Hematopoietic multipotent progenitor cell treated with erythropoietin and hydrocortisone succinate and interleukin-3 and kit ligand, for 15 days (in vitro differentiated cells): Measurements from ENCODE around the gene TMEM35B.
"Not testable (repeated sequence)": the region's sequence is repeated elsewhere in the genome, so short reads cannot be mapped to it uniquely, and the experiment has no call there.

ENCODE experiments used
- DNase-seq: peaks from one replicate; pipeline ENCODE4 v3.0.0-alpha.2; 2015; ENCODE audit warnings: low spot score

The TMEM35B gene

DNA sequence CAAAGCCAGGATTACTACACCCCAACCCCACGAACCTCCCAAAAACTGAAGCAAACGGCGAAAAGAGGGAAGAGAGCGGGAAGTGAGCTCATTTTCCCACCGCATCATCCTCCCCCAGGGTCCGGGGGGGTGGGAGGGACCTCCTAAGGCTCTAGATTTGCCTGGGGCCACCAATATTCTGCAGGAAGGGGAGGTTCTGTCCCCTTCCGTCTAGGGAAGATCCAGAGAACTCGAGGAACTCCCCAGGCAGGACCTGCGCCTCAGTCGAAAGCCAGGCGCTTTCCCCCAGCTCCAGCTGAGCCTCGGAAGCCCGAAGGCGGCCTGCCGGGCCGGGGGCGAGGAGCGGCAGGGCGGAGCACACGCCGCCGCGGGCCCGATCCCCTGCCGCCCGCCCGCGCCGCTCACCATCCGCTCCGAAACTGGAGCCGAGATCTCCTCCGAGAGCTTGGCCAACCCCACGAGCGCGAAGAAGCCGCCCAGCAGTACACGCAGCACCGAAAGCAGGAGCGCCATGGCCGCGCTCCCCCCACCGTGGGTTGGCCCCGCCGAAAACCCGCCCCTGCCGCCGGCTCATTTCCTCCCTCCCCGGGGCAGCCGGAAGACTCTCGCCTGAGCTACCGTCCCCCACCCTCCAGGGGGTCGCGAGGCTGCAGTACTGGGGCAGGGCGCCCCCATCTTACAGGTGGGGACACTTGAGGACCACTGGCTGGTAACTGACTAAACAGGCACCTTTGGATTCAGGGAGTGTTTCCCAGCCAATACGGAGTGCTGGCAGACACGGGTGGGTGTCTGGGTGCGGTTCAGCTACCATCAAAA is at the start of gene TMEM35B:
Gene TMEM35B (minus strand): TSS at position 555 of the 816 bp plus-strand sequence. CDS start 42 bp downstream, at position 513.
- DNase-seq, result peak; percentile 38

DNA sequence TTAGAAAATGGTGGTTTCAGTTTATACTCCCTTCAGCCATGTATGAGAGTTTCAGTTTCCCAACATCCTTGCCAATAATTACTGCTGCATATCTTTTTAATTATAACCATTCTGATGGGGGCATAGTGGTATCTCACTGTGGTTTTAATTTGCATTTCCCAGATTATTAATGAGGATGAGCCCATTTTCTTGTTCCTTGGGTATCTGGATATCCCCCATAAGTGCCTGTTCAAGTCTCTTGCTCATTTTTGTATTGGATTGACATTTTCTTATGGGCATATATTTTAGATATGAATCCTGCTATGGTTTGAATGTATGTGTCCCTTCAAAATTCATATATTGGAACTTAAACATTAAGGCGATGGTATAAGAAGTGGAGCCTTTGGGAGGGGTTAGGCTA is 48.2 kb upstream of the TMEM35B start:
- DNase-seq, result no peak

DNA sequence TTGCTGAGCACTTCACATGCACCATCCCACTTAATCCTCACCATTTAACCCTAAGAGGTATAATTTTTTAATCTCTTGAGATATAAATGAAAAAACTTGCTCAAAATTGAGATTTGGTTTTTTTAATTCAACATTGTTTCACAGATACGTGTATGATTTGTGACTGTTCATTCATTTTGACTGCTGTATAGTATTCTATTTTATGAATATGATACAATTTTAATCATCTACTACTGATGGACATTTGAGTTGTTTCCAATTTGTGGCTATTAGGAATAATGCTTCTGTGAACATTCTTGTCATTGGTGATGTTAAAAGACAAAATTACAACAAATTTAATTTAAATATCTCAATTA is 47.2 kb upstream of the TMEM35B start:
- DNase-seq, result no peak

DNA sequence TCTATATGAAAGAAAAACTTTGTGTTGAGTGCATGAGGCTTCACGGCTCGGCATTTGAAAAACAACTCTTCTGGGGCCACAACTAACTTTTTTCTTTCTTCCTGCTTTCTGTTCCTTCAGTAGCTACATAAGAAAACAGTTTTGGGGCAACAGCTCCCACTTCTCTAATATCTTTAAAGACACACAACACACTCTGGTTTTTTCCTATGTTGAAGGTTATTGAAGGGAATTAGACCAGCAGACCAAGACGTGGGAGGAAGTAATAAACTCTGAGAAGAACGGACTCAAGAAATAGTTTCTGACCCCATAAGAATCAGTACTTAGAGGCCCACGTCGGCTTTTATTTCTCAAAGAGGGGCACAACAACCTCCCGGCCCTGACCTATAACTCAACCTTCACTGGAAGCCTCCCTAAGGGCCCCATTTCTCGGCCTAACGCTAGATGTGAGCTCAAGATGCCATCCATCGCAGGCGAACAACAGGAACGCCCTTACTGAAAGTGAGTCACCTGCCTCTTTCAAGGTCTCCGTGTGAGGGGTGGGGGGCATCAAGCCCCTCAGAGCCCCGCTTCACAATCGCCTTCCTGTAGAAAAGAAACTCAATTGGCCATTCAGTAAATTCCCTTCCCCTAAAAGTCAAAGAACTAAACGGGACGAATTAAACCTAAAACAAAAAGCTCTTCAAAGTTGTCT is 45.8 kb upstream of the TMEM35B start:
- peak; percentile 58 for DNase-seq

DNA sequence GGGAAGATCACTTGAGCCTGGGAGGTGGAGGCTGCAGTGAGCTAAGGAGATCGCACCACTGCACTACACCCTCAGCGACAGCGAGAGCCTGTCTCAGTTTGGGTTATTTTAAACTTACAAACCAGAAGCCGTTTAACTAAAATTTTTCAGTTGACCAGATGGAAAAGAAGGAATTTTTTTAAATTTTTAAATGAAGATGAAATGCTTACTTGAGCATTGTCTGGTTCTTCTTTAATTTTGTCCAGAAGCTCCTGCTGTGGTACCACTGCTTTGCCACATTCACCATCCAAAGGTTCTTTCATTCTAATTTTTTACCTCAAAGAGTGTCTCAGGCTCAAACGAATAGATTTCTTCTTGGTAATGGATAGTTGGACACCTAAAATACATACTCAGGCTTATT is 45.2 kb upstream of the TMEM35B start:
- DNase-seq, result peak; percentile 15

DNA sequence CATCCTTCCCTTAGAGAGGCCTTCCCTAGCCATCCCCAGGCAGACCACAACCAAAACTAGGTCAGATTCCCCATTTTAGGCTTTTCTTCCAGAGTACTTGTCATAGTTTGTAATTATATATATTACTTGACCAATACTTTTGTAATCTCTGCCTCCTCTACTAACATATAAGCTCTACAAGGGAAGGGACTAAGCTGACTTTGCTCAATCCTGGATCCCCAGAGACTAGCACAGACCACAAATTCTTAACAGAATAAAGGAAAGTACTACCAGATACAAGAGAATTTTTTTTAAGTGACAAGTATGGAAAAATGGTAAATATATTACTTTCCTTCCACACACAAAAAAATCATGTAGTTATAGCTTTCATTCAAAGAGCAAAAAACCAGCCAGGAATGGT is 44.6 kb upstream of the TMEM35B start:
- no peak for DNase-seq

DNA sequence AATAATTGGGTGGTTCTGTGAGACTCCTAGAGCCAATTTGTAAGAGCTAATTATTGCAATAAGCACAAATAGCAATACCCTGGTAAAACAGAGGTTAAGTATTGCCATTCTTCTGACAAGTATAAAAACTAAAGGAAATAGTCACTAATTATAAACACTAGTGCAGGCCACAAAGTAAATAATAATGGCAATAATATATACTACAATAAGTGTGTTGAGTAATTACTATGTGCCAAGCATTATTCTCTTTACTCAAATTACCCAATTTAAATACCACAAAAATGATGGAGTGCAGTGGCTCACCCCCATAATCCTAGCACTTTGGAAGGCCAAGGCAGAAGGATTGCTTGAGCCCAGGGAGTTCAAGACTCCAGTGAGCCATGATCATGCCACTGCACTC is 31.3 kb upstream of the TMEM35B start:
- DNase-seq, result no peak

DNA sequence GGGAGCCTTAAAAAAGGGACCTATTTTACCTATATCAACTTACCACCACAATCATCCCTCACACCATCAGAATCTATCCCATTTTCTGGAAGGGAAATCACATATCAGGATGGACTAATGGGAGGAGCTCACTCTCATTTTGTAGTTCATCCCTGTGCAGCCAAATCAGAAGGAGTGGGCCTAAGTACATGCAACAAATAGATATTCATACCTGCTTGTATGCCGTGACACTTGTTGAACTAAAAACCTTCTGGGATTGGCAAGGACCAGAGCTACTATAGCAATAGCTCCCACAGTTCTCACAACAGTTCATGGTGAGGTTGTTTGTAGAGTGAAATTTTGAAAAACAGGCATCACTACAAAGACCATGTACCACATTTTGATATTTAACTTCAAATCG is 29.3 kb upstream of the TMEM35B start:
- DNase-seq, result no peak

DNA sequence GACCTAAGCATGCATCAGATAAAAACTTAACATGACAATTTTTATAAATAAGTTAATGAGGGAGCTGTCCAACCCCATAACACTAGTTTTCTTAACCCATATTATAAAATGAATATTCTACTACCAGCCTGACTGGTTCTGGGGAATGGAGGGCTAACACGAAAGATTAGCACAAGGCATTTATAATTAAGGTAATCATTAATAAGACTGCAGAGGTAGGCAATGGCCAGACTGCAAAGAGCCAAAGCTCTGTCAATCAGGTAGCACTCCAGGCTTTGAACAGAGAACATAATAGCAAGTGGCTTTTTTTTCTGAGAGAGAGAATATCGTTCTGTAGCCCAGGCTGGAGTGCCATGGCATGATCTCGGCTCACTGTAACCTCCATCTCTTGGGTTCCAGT is 20.6 kb upstream of the TMEM35B start:
- DNase-seq, result no peak

DNA sequence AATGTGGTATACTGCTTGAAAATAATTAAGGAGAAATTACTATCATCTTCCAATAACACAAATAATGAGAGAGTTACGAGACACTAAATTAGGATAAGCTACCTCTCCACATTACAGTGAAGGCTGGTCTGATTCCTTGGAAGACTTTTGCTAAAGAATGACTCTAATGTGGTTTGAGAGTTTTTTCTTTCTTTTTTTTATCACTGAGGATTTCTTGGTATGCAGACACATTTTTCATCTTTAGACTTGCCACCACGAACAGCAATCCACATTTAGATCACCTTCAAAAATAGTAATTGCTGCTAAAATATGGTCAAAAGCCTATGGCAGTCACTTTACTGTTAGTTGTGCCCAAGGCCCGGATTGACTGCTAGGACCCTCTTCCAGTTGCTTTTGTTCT is 16.6 kb upstream of the TMEM35B start:
- no peak for DNase-seq

DNA sequence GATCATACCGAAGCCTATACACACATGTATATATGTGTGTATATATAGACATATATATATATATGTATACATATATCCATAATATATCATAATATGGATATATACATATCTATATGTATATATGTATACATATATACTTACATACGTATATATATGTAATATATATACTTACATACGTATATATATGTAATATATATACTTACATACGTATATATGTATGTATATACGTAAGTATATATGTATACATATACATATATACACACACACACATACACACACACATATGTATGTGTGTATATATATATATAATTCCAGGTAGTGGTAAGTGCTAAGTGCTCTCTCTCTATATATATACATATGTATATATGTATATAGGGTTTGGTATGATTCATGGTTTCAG is 9.7 kb upstream of the TMEM35B start:
- no peak for DNase-seq

DNA sequence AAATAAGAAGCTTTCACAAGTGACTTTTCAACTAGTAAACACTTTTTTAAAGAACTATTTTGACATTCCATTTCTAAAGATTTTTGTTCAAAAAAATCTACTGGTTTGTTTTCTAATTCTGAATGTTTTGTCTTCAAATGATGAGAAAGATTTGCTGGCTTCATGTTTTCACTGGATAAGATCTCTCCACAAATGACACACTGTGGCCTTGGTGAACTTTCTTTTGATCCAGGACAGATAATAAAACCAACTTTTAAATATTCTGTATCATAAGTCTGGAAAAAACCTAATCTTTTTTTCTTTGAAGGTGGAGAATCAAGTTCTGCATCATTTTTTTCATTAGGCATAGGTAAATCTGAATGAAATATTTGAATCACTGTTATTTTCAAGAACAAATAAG is 3.4 kb upstream of the TMEM35B start:
- DNase-seq, result no peak

DNA sequence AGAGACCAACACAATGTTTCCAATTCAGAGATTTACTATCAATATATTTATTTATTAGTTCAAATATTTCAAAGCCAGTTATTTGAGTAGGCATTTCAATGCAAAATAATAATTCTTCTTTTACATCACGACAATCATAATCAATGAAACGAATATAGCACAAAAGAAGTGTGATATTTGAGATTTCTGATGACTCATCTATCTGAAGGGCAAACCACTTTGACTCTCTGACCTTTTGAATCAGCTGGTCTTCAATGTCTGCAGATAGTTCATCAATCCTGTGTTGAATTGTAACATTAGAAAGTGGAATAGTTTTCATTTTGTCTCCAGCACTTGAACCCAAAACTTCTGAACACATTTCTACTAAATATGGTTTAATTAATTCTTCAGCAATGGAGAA is 3.0 kb upstream of the TMEM35B start:
- no peak for DNase-seq

DNA sequence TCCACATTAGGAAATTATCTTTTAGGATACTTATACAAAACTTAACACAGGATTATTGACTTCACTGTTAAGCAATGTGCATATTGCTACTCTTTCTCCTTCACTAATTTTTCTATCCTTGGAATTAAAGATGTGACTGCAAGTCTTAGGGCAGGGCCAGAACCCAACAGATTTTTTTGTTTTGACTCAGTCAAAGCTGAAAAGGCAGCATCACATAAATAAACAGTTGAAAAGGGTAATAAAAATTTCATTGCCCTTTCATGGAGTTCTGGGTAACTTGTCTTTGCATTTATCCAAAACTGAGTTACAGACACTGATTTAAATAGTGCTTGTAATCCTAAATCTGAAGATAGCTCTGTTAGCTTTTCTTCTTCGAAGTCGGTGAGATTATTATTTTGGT is 1.9 kb upstream of the TMEM35B start:
- DNase-seq, result no peak

DNA sequence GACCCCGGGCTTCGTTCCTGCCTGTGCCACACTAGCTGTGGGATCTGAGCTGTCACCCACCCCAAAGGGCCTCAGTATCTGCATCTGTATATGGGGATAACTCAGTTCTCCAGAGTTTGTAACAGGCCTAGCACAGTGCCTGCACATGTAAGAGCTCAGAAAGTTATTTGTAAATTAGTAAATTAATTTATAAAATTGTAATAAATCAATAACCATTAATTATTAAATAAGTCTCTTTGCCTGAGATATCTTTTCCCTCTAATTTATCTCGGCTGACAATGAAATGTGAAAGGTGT is 410 bp upstream of the TMEM35B start:
- DNase-seq, result not testable (repeated sequence)

DNA sequence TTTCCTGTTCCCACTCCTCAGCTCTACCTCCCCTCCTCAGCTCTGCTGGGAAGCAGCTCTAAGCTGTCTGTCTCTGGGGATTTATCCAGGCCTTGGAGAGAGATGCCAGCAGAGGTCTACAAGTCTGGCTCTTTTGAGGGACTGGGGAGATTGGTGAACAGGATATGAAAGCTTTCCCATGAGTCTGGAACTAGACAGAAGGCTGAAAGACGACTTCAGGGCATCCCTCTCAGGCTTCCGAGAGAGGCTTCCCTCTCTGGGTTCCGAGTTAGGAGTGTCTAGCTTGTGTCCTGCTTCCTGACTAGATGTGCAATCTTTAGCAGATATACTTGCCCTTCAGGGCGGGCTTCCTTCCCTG is 733 bp downstream of the TMEM35B start:
- no peak for DNase-seq

DNA sequence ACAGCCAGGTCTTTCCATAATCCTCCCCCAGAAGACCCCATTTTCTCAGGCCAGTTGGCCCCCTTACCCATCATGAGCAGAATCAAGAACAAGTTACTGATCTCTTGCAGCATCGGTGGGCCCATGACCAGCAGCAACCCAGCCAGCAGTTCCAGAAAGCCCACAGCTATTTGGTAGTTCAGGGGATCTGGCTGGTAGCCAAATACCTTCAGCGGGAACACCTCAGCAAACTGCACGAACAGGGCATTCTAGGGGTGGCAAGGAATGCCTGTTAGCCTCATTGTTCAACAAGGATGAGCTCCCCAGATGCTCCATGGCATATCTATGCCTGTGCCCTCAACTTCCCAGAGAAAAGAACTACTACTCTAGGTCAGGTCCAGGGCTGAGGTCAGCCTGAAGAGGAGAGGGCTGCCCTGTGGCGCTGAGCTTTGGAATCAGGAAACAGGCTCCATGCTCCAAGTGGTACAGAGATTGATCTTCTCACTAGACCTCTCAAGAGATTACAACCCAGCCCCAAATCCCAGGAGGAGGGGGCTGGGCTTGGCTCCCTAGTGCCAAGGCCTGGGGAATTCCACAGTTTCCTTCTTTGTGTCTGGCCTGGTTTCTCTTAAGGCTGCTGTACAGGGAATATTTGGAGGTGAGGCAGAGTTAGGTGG is 1.3 kb downstream of the TMEM35B start:
- no peak for DNase-seq

DNA sequence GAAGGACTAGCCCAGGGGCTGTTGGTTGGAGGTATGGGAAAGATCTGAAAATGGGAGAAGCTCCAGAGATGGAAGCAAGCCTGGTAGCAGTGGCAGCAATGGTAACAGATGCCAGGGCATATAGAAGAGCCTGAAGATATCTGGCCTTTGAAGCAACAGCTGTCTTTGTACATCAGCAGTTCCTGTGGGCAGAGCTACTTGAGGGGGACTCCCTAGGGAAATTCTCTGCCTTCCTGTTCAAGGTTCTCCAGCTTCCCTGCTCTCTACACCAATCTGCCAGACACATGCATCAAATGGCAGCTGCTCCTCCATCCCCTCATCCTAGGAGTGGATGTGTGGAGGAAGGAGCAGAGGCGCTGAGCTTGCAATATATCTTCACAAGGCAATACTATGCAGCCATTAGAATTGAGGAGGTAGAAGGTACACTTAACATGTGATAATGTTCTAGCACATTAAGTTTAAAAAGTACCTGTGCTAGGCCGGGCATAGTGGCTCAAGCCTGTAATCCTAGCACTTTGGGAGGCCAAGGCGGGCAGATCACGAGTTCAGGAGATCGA is 2.2 kb downstream of the TMEM35B start:
- no peak for DNase-seq

DNA sequence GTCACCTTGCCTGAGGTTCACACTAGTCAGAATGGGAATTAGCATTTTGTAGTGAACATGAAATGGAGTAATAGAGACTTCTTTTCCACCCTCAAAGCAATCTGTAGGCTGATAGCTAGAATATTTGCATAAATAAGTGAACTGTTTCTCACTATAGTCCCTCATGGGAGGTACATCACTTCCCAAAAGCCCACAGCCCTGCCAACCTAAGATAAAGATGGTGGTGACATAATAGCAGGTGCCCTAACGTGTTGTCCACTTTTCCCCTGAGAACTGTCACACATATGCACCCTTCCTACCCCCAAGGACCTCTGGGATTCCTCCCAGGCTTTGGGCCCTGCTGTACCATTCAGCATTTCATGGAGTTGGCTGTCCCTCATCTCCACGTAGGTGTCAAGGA is 4.4 kb downstream of the TMEM35B start:
- DNase-seq, result no peak

DNA sequence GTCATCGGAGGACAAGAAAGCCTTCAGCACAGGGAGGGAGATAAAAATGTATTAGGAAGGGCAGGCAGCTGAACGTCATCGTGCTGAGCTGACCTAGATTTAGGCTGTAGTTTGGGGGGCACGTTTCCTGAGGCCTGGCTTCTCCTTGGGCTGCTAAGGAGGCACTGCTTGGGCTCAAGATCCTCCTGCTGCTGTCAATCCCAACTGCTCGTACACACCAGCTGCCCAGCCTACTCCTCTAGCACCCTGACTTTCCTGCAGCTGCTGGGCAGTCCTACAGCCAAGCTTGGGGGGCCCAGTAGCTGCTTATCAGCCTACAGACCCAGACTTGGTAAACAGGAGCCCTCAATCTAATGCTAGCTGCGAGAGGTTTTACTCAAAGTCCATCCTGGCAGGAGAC is 6.2 kb downstream of the TMEM35B start:
- no peak for DNase-seq

DNA sequence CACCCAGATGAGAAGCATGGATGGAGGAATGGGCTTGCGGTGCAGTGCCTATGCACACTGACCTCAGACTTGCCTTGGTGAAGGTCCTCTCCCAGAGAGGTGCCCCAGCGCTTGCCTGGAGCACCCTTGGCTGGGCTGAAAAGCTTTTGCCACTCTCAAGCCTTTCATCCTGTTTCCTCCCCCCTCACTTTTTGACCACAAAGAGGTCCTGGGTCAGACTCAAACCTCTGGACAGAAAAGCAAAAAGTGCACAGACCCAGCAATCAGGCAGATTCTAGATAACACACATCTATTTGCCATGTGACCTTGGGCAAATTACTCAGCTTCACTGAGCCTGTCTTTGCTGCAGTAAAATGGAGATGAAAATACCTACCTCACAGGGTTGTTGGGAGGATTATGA is 7.3 kb downstream of the TMEM35B start:
- DNase-seq, result no peak

DNA sequence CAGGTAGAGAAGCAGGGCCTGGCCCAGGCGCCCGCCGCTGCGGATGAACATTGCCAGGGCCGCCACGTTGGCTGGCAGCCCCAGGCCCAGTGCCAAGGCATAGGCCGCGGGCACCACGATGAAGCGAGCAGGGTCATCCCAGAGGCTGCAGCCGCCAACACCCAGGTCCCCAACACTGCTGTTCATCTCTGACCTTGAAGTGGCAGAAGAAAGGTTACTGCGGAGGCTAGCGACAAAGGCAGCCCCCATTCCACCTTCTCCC is 8.0 kb downstream of the TMEM35B start:
- no peak for DNase-seq

DNA sequence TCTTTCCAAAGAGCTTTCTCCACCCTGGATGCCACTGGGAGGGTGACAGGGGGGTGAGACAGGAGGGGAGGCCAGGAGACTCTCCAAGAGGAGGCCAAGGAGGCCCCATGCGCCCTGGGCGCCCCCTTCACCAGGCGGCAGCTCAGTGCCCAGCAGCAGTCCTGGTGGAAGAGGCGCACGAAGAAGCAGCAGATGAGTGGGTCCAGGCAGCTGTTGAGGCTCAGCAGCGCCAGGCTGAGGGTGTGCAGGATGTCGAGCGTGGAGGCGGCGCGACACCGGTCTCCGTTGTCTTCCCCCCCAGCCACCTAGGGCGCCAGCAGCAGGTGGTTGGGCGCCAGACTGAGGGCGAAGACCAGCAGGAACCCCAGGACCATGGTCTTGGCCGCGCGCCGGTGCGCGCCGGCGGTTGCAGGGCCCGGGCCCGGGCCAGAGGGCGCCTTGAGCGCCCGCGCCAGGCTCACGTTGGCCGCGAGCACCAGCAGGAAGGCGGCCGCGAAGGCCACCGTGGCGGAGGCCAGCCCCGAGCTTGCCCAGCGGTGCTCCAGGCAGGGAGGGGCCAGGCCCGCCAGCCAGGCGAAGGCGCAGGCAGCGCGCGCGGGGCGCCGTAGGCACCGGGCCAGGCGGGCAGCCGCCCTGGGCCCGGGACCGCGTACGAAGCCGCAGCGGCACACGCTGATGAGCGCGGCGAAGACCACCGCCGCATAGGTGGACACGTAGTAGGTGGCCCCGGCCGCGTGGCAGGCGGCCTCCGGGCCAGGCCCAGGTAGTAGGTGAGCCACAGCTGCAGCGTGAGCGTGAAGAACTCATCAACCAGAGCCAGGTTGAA is 8.6 kb downstream of the TMEM35B start:
- DNase-seq, result no peak
